GM18907 (cell line): ENCODE data around the gene SYNE4.
"Not testable (repeated sequence)": the region's sequence is repeated elsewhere in the genome, so short reads cannot be mapped to it uniquely, and the experiment has no call there.

Source experiments
- ATAC-seq: cut with Tn5 transposase; IDR thresholded peaks from one replicate; pipeline ENCODE4 v1.9.1; 2021; ENCODE audit warnings: mild to moderate bottlenecking, moderate library complexity; ENCODE audit not compliant: unreplicated experiment

SYNE4 gene

DNA sequence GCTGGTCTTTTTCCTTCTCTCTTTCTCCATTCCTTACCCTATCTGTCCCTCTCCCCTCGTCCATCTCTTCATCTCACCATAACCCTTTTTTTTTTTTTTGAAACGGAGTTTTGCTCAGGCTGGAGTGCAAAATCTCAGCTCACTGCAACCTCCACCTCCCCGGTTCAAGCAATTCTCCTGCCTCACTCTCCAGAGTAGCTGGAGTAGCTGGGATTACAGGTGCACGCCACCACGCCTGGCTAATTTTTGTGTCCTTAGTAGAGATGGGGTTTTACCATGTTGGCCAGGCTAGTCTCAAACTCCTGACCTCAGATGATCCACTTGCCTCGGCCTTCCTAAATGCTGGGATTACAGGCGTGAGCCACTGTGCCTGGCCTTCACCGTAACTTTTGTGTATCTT, 51.2 kb downstream of the SYNE4 start:
- not testable (repeated sequence) for ATAC-seq

DNA sequence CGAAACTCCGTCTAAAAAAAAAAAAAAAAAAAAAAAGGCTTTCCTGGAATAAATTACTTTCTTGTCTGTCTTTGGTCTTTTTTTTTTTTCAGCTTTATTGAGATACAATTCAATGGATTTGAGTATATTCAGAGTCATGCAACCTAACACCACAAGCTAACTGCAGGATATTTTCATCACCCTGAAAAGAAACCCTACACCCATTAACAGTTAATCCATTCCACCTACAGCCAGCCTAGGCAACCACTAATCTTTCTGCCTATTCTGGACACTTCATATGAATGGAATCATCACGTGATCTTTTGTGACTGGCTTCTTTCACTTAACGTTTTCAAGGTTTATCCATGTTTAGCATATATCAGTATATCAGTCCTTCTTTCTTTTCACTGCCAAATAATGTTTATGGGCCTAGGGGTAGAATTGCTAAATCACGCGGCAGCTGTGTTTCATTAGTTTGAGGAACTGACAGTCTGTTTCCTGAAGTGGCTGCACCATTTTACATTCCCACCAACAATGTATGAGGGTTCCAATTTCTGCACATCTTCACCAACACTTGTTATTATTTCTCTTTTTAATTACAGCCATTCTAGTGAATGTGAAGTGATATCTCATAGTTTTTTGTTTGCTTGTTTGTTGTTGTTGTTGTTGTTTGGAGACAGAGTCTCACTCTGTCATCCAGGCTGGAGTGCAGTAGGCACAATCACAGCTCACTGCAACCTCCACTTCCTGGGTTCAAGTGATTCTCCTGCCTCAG, 52.6 kb downstream of the SYNE4 start:
- no peak for ATAC-seq
